ENCODE data around the gene LARGE2.
A peak's percentile ranks its signal among the peaks of the same experiment; 100 is the strongest.

Gene LARGE2

DNA sequence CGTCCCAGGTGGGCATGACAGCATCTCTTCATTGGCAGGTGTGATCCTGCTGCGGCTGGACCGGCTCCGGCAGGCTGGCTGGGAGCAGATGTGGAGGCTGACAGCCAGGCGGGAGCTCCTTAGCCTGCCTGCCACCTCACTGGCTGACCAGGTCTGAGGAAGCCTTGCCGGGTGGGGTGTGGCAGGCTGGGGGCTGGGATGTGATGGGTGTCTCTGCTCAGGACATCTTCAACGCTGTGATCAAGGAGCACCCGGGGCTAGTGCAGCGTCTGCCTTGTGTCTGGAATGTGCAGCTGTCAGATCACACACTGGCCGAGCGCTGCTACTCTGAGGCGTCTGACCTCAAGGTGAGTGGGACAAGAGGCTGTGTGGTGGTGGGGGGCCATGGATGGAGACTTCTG is 3.5 kb downstream of the LARGE2 start:
- Histone ChIP-seq H3K18ac (ENCODE audit: low read length) (no peak overlapping the region), H4K91ac (ENCODE audit: low read depth, low read length) (no peak overlapping the region), H3K27me3 (ENCODE audit: insufficient read depth, low read length) (peaks cover 21% of the 10 kb centered on the region), H3K14ac (ENCODE audit: low read length) (no peak overlapping the region), H3K4me2 (ENCODE audit: low read length) (no peak overlapping the region), H4K12ac (ENCODE audit: low read depth, low read length) (no peak overlapping the region), H3K9ac (ENCODE audit: low read length) (no peak overlapping the region), H3K4me3 (ENCODE audit: low read depth, low read length) (no peak overlapping the region), H2BK5ac (ENCODE audit: low read depth, low read length, poor library complexity) (no peak overlapping the region), H3K4ac (ENCODE audit: low read depth, low read length) (no peak overlapping the region), H2BK120ac (ENCODE audit: insufficient read depth, low read length, poor library complexity) (no peak overlapping the region), H3K79me1 (ENCODE audit: low read length) (peaks cover 2% of the 10 kb centered on the region), H3K9me3 (ENCODE audit: insufficient read depth, low read depth, low read length) (peaks cover 4% of the 10 kb centered on the region), H3K27ac (ENCODE audit: low read depth, low read length) (no peak overlapping the region), H3K79me2 (ENCODE audit: control insufficient read depth, insufficient read depth, low read length, poor library complexity) (no peaks in the 10 kb centered on the region), H4K8ac (ENCODE audit: low read depth, low read length) (no peak overlapping the region), H2AFZ (ENCODE audit: insufficient read depth, low read length, poor library complexity) (no peak overlapping the region), H3K36me3 (ENCODE audit: control insufficient read depth in 1 of 2, insufficient read depth in 2 of 2, low read length in 2 of 2) (no peaks in the 10 kb centered on the region), H3K23ac (ENCODE audit: low read length) (no peak overlapping the region), H3K4me1 (ENCODE audit: control insufficient read depth in 1 of 2, insufficient read depth in 2 of 2, low read length in 2 of 2) (peaks cover 21 to 31% of the 10 kb centered on the region in 2 experiments), H2BK12ac (ENCODE audit: low read length) (no peak overlapping the region), H2AK5ac (ENCODE audit: low read length) (no peak overlapping the region)
- WGBS (ENCODE audit: extremely low coverage, insufficient coverage, insufficient read length) = no CpG with 5 or more reads among the region's 12 CpGs
- DNase-seq = peak; percentile 75 to 76

DNA sequence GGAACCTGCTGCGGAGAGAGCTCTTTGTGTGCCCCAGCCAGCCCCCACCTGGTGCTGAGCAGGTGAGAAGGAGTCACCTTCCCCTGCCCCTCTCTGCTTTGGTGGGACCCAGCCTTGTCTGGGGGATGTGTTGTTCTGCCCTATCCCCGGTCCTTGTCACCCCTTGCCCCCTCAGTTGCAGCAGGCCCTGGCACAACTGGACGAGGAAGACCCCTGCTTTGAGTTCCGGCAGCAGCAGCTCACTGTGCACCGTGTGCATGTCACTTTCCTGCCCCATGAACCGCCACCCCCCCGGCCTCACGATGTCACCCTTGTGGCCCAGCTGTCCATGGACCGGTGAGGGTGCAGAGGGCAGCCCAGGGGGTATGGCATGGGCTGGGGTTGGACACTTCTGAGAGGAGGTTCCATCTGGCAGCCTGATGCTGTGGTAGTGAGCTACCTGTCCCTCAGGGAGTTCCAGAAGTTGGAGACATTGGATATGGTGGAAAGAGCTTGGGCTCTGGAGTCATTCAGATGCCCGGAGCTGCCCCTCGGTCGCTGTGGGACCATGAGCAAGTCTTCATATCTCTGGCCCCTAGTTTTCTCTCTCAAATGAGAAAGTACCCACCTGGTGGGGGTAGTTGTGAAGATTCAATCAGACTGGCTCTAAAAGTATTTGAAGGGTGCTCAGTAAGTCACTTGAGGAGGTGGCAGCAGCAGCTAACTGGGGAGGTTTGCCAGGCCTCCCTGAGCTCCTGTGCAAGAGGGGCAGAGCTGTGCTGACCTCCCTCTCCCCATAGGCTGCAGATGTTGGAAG is 4.3 kb downstream of the LARGE2 start:
- peaks cover 18% of the 10 kb centered on the region for H3K27me3 ChIP-seq (ENCODE audit: insufficient read depth, low read length)
- no peak overlapping the region for H3K9ac ChIP-seq (ENCODE audit: low read length)
- no peak overlapping the region for H2BK120ac ChIP-seq (ENCODE audit: insufficient read depth, low read length, poor library complexity)
- H2BK5ac ChIP-seq (ENCODE audit: low read depth, low read length, poor library complexity) = no peak overlapping the region
- no CpG with 5 or more reads among the region's 12 CpGs for WGBS (ENCODE audit: extremely low coverage, insufficient coverage, insufficient read length)
- H3K27ac ChIP-seq (ENCODE audit: low read depth, low read length) = no peak overlapping the region
- DNase-seq = no peak
- no peak overlapping the region for H2AK5ac ChIP-seq (ENCODE audit: low read length)
- H2BK12ac ChIP-seq (ENCODE audit: low read length) = no peak overlapping the region
- no peak overlapping the region for H3K18ac ChIP-seq (ENCODE audit: low read length)
- no peak overlapping the region for H4K8ac ChIP-seq (ENCODE audit: low read depth, low read length)
- no peak overlapping the region for H3K4me3 ChIP-seq (ENCODE audit: low read depth, low read length)
- H3K4me1 ChIP-seq (ENCODE audit: control insufficient read depth in 1 of 2, insufficient read depth in 2 of 2, low read length in 2 of 2) = peaks cover 19 to 27% of the 10 kb centered on the region in 2 experiments
- H2AFZ ChIP-seq (ENCODE audit: insufficient read depth, low read length, poor library complexity) = no peak overlapping the region
- no peak overlapping the region for H4K91ac ChIP-seq (ENCODE audit: low read depth, low read length)
- H3K79me2 ChIP-seq (ENCODE audit: control insufficient read depth, insufficient read depth, low read length, poor library complexity) = no peaks in the 10 kb centered on the region
- no peak overlapping the region for H3K14ac ChIP-seq (ENCODE audit: low read length)
- H3K4me2 ChIP-seq (ENCODE audit: low read length) = no peak overlapping the region
- peaks cover 4% of the 10 kb centered on the region for H3K9me3 ChIP-seq (ENCODE audit: insufficient read depth, low read depth, low read length)
- H3K4ac ChIP-seq (ENCODE audit: low read depth, low read length) = no peak overlapping the region
- H3K23ac ChIP-seq (ENCODE audit: low read length) = no peak overlapping the region
- peaks cover under 1 to 2% of the 10 kb centered on the region in 2 experiments for H3K36me3 ChIP-seq (ENCODE audit: control insufficient read depth in 1 of 2, insufficient read depth in 2 of 2, low read length in 2 of 2)
- H3K79me1 ChIP-seq (ENCODE audit: low read length) = peaks cover 2% of the 10 kb centered on the region
- H4K12ac ChIP-seq (ENCODE audit: low read depth, low read length) = no peak overlapping the region

DNA sequence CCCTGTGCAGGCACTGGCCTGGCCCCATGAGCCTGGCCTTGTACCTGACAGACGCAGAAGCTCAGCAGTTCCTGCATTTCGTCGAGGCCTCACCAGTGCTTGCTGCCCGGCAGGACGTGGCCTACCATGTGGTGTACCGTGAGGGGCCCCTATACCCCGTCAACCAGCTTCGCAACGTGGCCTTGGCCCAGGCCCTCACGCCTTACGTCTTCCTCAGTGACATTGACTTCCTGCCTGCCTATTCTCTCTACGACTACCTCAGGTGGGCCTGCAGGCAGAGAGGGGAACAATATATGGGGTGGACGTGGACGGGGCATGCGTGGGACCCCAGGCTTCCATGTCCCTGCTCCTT is 4.9 kb downstream of the LARGE2 start:
- WGBS (ENCODE audit: extremely low coverage, insufficient coverage, insufficient read length) = no CpG with 5 or more reads among the region's 15 CpGs
- no peak overlapping the region for H3K14ac ChIP-seq (ENCODE audit: low read length)
- H3K4ac ChIP-seq (ENCODE audit: low read depth, low read length) = no peak overlapping the region
- H3K36me3 ChIP-seq (ENCODE audit: control insufficient read depth in 1 of 2, insufficient read depth in 2 of 2, low read length in 2 of 2) = peaks cover 5 to 7% of the 10 kb centered on the region in 2 experiments
- no peak overlapping the region for H2AFZ ChIP-seq (ENCODE audit: insufficient read depth, low read length, poor library complexity)
- H3K4me2 ChIP-seq (ENCODE audit: low read length) = no peak overlapping the region
- H4K8ac ChIP-seq (ENCODE audit: low read depth, low read length) = no peak overlapping the region
- peak overlapping the region; percentile 10 for H3K4me3 ChIP-seq (ENCODE audit: low read depth, low read length)
- peaks cover 16 to 22% of the 10 kb centered on the region in 2 experiments for H3K4me1 ChIP-seq (ENCODE audit: control insufficient read depth in 1 of 2, insufficient read depth in 2 of 2, low read length in 2 of 2)
- no peak overlapping the region for H2BK5ac ChIP-seq (ENCODE audit: low read depth, low read length, poor library complexity)
- no peak for DNase-seq
- no peak overlapping the region for H3K23ac ChIP-seq (ENCODE audit: low read length)
- peaks cover 2% of the 10 kb centered on the region for H3K79me1 ChIP-seq (ENCODE audit: low read length)
- no peak overlapping the region for H2AK5ac ChIP-seq (ENCODE audit: low read length)
- no peak overlapping the region for H4K91ac ChIP-seq (ENCODE audit: low read depth, low read length)
- H3K27ac ChIP-seq (ENCODE audit: low read depth, low read length) = no peak overlapping the region
- H4K12ac ChIP-seq (ENCODE audit: low read depth, low read length) = no peak overlapping the region
- H2BK12ac ChIP-seq (ENCODE audit: low read length) = no peak overlapping the region
- H3K9me3 ChIP-seq (ENCODE audit: insufficient read depth, low read depth, low read length) = peaks cover 4% of the 10 kb centered on the region
- no peak overlapping the region for H3K18ac ChIP-seq (ENCODE audit: low read length)
- H3K27me3 ChIP-seq (ENCODE audit: insufficient read depth, low read length) = peaks cover 12% of the 10 kb centered on the region
- no peak overlapping the region for H2BK120ac ChIP-seq (ENCODE audit: insufficient read depth, low read length, poor library complexity)
- H3K9ac ChIP-seq (ENCODE audit: low read length) = no peak overlapping the region
- no peaks in the 10 kb centered on the region for H3K79me2 ChIP-seq (ENCODE audit: control insufficient read depth, insufficient read depth, low read length, poor library complexity)

DNA sequence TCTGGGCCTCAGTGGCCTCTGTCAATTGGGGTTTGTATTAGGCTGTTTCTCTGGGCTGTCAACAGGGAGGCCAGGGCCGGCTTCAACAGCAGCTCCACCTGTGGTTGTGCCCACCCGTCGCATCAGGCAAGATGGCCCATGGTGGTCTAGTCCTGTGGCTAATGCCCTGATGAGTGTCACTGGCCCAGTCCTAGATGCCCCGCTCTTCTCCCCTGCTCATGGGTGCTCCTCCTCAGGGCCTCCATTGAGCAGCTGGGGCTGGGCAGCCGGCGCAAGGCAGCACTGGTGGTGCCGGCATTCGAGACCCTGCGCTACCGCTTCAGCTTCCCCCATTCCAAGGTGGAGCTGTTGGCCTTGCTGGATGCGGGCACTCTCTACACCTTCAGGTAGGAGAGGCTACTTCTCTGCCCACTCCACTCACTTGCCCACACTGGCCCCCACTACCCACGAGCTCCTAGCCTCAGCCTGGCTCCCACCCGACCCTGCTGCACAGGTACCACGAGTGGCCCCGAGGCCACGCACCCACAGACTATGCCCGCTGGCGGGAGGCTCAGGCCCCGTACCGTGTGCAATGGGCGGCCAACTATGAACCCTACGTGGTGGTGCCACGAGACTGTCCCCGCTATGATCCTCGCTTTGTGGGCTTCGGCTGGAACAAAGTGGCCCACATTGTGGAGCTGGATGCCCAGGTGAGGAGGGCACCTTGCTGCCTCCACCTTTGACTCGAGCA is 5.4 kb downstream of the LARGE2 start:
- WGBS (ENCODE audit: extremely low coverage, insufficient coverage, insufficient read length) = no CpG with 5 or more reads among the region's 27 CpGs
- no peak overlapping the region for H2BK5ac ChIP-seq (ENCODE audit: low read depth, low read length, poor library complexity)

More for the DNA sequence above, 5.4 kb downstream of the LARGE2 start:
- Histone ChIP-seq H3K9ac (ENCODE audit: low read length) (no peak overlapping the region), H3K79me2 (ENCODE audit: control insufficient read depth, insufficient read depth, low read length, poor library complexity) (no peaks in the 10 kb centered on the region), H3K79me1 (ENCODE audit: low read length) (peaks cover 2% of the 10 kb centered on the region), H3K23ac (ENCODE audit: low read length) (no peak overlapping the region), H2BK12ac (ENCODE audit: low read length) (no peak overlapping the region), H3K27me3 (ENCODE audit: insufficient read depth, low read length) (peaks cover 7% of the 10 kb centered on the region), H3K4ac (ENCODE audit: low read depth, low read length) (no peak overlapping the region), H4K91ac (ENCODE audit: low read depth, low read length) (no peak overlapping the region), H3K36me3 (ENCODE audit: control insufficient read depth in 1 of 2, insufficient read depth in 2 of 2, low read length in 2 of 2) (peaks cover 5 to 7% of the 10 kb centered on the region in 2 experiments), H3K14ac (ENCODE audit: low read length) (no peak overlapping the region), H3K18ac (ENCODE audit: low read length) (no peak overlapping the region), H3K27ac (ENCODE audit: low read depth, low read length) (no peak overlapping the region), H3K9me3 (ENCODE audit: insufficient read depth, low read depth, low read length) (peaks cover 4% of the 10 kb centered on the region), H3K4me2 (ENCODE audit: low read length) (no peak overlapping the region), H3K4me3 (ENCODE audit: low read depth, low read length) (no peak overlapping the region), H2AK5ac (ENCODE audit: low read length) (no peak overlapping the region), H2AFZ (ENCODE audit: insufficient read depth, low read length, poor library complexity) (no peak overlapping the region), H4K8ac (ENCODE audit: low read depth, low read length) (no peak overlapping the region), H4K12ac (ENCODE audit: low read depth, low read length) (no peak overlapping the region), H2BK120ac (ENCODE audit: insufficient read depth, low read length, poor library complexity) (no peak overlapping the region), H3K4me1 (ENCODE audit: control insufficient read depth in 1 of 2, insufficient read depth in 2 of 2, low read length in 2 of 2) (peaks cover 12 to 17% of the 10 kb centered on the region in 2 experiments)
- DNase-seq = peak in 1 of 2 donors; percentile 36
